Measurements from ENCODE around the gene DUSP6. TPM values are rescaled to one million over a fixed set of nuclear protein-coding genes. Genes with fewer than 3 reads are reported as not detected.
A peak's percentile ranks its signal among the peaks of the same experiment; 100 is the strongest.

The DUSP6 gene
- total and polyA plus RNA-seq, 2 of the 13 experiments (the other 11 are each of a cell fraction or from before 2014, with no cell fraction given): 40.9 to 161 TPM

- no peak for TF ChIP-seq ATF6 (CRISPR knock-in tag; conservative IDR thresholded peaks at IDR 0.05)
- no peak for TF ChIP-seq BRD4 (CRISPR knock-in tag; IDR thresholded peaks at IDR 0.05)
- TF ChIP-seq CENPT (CRISPR knock-in tag; IDR thresholded peaks at IDR 0.05; ENCODE audit: low read depth): no peak
- TF ChIP-seq MZF1 (CRISPR knock-in tag; IDR thresholded peaks at IDR 0.05; ENCODE audit: borderline replicate concordance): no peak
- TF ChIP-seq ZNF225 (CRISPR knock-in tag; IDR thresholded peaks at IDR 0.05): no peak
- no peak for TF ChIP-seq HOXA9 (CRISPR knock-in tag; IDR thresholded peaks at IDR 0.05; ENCODE audit: borderline replicate concordance)
- TF ChIP-seq ZNF891 (CRISPR knock-in tag; IDR thresholded peaks at IDR 0.05): no peak
- TF ChIP-seq E2F2 (CRISPR knock-in tag; IDR thresholded peaks at IDR 0.05; ENCODE audit: borderline replicate concordance): no peak
- TF ChIP-seq ZSCAN31 (CRISPR knock-in tag; IDR thresholded peaks at IDR 0.05; ENCODE audit: low read depth): peak; percentile 77; the same call in 1 of the 2 replicates
- TF ChIP-seq RFX3 (CRISPR knock-in tag; IDR thresholded peaks at IDR 0.05): no peak
- TF ChIP-seq ZNF619 (CRISPR knock-in tag; IDR thresholded peaks at IDR 0.05): no peak
- no peak for TF ChIP-seq NPAS2 (CRISPR knock-in tag; IDR thresholded peaks at IDR 0.05; ENCODE audit: borderline replicate concordance)
- no peak for TF ChIP-seq ZFP36L1 (CRISPR knock-in tag; IDR thresholded peaks at IDR 0.05)
- TF ChIP-seq PAX8 (CRISPR knock-in tag; IDR thresholded peaks at IDR 0.05; ENCODE audit: borderline replicate concordance): no peak
- TF ChIP-seq SMYD3 (CRISPR knock-in tag; IDR thresholded peaks at IDR 0.05): no peak
- TF ChIP-seq SAP130 (CRISPR knock-in tag; IDR thresholded peaks at IDR 0.05; ENCODE audit: low read depth): peak; percentile 91
- no peak for TF ChIP-seq NCOA1 (CRISPR knock-in tag; IDR thresholded peaks at IDR 0.05)
- no peak for TF ChIP-seq ATF7-NPFF (CRISPR knock-in tag; IDR thresholded peaks at IDR 0.05; ENCODE audit: low read depth)
- TF ChIP-seq ZNF780A (CRISPR knock-in tag; IDR thresholded peaks at IDR 0.05): peak; percentile 29; the same call in 1 of the 2 replicates
- TF ChIP-seq U2AF1 (optimal IDR thresholded peaks at IDR 0.05; ENCODE audit: low read depth, low read length): no peak
- no peak for TF ChIP-seq ZNF296 (CRISPR knock-in tag; conservative IDR thresholded peaks at IDR 0.05)
- no peak for TF ChIP-seq CC2D1A (CRISPR knock-in tag; IDR thresholded peaks at IDR 0.05)
- peak; percentile 21; the same call in 1 of the 2 replicates for TF ChIP-seq ZBTB7B (CRISPR knock-in tag; IDR thresholded peaks at IDR 0.05)
- no peak for TF ChIP-seq CCAR2 (optimal IDR thresholded peaks at IDR 0.05; ENCODE audit: low read depth, low read length)
- no peak for TF ChIP-seq ZFY (CRISPR knock-in tag; IDR thresholded peaks at IDR 0.05)
- no peak for TF ChIP-seq ZNF766 (CRISPR knock-in tag; IDR thresholded peaks at IDR 0.05; ENCODE audit: borderline replicate concordance)
- no peak for TF ChIP-seq CENPX (CRISPR knock-in tag; IDR thresholded peaks at IDR 0.05)
- TF ChIP-seq TCF12 (IDR thresholded peaks at IDR 0.05): no peak
- TF ChIP-seq TCF12 (CRISPR knock-in tag; IDR thresholded peaks at IDR 0.05): peak; percentile 96
Measured at GRCh38 chr12:89383235-89384049, 31.1 kb upstream of the DUSP6 start (continued).
